Fibroblast of skin of left quadriceps (primary cell): ENCODE measurements around the gene LCLAT1.

Experiments
- DNase-seq, 2 experiments: peaks; one replicate each; pipeline ENCODE4 v3.0.0-alpha.2; 2013; ENCODE audit warnings: low read depth in 2 of 2

LCLAT1 gene

DNA sequence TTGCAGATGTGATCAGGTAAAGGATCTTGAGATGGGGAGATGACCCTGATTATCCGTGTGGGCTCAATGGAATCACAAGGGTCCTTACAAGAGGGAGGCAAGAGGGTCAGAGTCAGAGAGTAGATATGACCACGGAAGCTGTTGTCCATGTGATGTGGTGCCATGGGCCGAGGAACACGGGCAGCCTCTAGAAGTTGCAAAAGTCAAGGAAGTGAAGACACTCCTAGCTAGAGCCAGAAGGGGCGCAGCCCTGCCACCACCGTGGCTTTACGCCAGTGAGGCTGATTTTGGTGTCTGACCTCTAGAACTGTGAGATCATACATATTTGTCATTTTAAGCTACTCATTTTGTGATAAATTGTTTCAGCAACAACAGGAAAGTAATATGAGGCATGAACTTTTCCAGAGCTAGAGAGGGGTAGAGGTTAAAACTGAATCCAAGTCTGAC, 245.8 kb downstream of the LCLAT1 start:
- DNase-seq: no peak
